GM21367 (cell line): ENCODE measurements around the gene NEUROG1.

Experiments used
- ATAC-seq: cut with Tn5 transposase; IDR thresholded peaks from one replicate; pipeline ENCODE4 v1.9.1; 2021; ENCODE audit not compliant: unreplicated experiment

NEUROG1 gene, protein sequence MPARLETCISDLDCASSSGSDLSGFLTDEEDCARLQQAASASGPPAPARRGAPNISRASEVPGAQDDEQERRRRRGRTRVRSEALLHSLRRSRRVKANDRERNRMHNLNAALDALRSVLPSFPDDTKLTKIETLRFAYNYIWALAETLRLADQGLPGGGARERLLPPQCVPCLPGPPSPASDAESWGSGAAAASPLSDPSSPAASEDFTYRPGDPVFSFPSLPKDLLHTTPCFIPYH

GRCh38 chr5:135535820-135536801 lies at the start of gene NEUROG1:
Gene NEUROG1, minus strand, starts transcription at chr5:135535964. Its CDS starts 274 bp downstream, at chr5:135535690.
- ATAC-seq = no peak

DNA sequence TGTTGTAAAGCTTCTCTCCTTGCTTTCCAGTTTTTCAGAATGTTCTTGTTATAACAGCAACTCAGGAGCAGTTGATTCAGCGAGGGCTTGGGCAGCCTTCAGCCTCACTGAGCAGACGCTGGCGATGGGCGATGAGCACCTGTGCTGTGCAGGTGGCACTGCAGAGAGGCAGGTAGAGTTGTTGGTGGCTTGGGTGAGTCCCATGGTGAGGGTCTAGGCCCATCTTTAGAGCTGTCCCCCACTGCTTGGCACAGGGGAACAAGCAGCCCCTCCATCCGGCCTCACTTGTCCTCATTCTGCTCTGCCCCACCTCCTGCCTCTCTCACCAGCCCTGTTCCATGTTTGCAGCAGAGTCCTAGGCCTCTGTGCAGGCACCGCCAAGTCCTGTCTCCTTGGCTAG lies 49.2 kb upstream of the NEUROG1 start:
- no peak for ATAC-seq

DNA sequence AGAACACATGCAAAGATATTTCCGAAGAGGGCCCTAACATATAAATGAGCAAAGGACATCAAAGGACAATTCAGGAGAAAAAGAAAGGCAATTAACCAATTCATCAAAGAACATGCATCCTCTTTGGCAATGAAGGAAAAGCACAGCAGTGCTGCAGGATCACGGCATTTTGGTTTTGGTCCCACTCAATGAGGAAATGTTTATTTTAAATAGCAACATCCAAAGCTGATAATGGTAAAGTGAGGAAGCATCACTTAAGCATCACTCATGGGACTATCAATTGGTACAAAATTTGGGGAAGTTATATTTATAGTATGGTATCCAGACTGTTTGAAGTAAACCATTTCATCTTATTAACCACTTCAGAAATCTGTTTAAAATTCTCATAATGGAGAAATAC lies 48.5 kb upstream of the NEUROG1 start:
- ATAC-seq = no peak

DNA sequence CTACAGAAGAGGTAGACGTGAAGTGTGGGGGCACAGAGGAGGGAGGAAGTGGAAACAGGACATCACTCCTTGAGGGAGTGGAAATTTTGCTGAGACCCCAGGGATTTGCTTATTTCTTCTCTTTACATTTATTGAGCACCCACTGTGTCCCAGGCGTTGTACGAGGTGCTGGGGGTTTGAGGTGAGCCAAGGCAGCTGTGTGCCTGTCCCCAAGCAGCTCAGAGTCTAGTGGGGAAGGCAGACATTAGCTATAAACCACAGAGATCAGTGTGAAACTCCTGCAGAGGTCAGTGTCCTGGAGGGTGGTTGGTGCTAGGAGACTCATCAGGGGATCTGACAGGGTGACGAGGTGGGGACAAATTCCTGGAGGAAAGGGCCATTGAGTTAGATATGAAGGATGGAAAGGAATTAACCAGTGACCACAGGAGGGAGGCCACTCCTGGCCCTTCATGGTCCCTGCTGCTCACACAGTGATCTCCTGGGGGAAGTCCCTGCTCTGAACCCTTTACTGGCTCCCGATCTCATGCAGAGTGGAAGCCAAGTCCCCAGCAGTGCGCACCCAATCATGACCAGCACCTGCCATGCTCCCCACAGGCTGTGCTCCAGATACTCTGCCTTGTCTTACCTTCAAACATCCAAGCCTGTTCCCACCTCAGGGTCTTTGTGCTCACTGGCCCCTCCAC lies 46.5 kb upstream of the NEUROG1 start:
- ATAC-seq = no peak

GRCh38 chr5:135578685-135579341 lies 43.0 kb upstream of the NEUROG1 start, which contains the start of gene CXCL14:
Gene CXCL14, minus strand, starts transcription at chr5:135578991. Its CDS starts 213 bp downstream, at chr5:135578778.
- ATAC-seq = no peak

DNA sequence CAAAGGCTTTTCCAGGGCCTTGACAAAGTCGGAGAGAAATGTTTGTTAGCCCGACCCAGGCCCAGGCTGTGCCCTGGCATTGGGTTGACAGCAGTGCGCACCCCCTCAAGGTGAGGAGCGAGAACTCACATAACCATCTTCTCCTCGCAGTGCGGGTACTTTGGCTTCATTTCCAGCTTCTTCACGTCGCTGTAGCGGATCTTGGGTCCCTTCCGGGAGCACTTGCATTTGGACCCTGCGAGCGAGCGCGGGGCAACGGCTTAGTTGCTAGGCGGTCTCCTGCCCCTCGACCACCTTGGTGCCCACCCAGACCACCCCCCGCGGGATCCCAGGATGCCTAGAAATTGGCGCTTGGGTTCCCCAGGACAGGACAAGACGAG lies 42.5 kb upstream of the NEUROG1 start:
- no peak for ATAC-seq

- ATAC-seq = no peak
Observed at GRCh38 chr5:135577421-135577820, 41.7 kb upstream of the NEUROG1 start.

GRCh38 chr5:135576075-135576599 lies 40.4 kb upstream of the NEUROG1 start:
- no peak for ATAC-seq

DNA sequence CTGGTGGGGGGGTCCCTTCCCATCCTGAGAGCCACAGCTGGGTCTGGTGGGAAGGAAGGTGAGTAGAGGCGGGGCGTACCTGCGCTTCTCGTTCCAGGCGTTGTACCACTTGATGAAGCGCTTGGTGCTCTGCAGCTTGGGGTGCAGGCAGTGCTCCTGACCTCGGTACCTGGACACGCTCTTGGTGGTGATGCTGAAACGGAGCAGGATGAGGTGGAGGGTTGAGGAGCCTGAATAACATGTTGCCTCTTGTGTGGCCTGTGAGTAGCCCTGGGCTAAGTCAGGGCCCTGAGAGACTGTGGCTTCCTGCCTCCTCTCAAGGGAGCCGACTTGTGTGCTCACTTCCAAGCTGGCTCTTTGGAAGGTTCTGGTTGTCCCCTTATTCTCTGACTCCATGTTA lies 38.7 kb upstream of the NEUROG1 start:
- no peak for ATAC-seq

GRCh38 chr5:135571902-135572301 lies 36.1 kb upstream of the NEUROG1 start:
- ATAC-seq = no peak

- no peak for ATAC-seq
Observed at GRCh38 chr5:135571066-135571609, 35.4 kb upstream of the NEUROG1 start.

- no peak for ATAC-seq
Observed at GRCh38 chr5:135570453-135570764, 34.6 kb upstream of the NEUROG1 start.

DNA sequence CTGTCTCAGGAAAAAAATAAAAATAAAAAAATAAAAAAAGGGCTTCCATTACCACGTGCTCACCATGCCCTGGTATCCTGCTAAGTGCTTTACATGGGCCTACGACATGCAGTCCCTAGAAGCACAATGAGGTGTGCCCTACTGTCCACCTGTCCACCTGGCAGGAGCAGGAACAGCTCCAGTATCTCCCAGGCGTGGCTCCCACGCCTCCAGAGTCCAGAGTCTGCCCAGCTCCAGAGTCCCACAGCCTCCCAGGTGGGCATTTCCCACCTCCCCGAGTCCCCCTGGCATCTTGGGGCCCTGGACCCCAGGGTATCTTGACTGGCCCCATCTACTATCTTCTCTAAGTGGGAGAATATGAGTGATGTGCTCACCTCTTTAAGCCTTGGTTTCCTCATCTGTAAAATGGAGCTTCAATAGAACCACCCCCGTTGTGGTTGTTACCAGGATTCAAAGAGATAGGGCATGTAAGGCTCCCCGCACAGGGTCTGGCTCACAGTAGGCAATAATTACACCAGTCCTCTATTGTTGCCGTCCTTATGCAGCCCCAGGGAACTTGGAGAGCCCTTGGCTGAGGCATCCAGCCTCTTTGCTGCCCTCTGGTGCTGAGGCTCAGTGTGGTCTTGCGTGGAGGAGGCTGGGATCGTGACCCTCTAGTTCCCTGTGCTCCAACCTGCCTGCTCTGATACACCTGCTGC lies 34.1 kb upstream of the NEUROG1 start:
- no peak for ATAC-seq

GRCh38 chr5:135568923-135569360 lies 33.2 kb upstream of the NEUROG1 start:
- ATAC-seq = no peak

DNA sequence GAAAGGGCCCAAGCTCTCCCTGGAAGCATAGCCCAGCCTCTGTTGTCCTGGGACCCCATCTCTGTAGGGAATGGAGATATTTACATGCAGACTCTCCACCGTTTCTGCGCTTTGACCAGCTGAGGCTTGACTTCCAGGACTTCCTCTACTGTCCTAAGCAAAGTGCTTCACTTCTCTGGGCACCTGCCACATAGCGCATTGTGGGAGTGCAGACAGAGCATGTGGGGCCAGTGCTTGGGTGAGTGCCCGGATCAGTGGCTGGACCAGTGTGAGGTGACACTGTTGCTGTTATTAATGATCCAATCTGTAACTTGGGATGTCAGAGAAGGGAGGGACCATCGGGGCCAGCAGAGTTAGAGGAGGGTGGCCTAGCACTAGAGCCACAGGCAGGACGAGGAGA lies 32.5 kb upstream of the NEUROG1 start:
- no peak for ATAC-seq

- no peak for ATAC-seq
Observed at GRCh38 chr5:135567661-135568060, 31.9 kb upstream of the NEUROG1 start.

DNA sequence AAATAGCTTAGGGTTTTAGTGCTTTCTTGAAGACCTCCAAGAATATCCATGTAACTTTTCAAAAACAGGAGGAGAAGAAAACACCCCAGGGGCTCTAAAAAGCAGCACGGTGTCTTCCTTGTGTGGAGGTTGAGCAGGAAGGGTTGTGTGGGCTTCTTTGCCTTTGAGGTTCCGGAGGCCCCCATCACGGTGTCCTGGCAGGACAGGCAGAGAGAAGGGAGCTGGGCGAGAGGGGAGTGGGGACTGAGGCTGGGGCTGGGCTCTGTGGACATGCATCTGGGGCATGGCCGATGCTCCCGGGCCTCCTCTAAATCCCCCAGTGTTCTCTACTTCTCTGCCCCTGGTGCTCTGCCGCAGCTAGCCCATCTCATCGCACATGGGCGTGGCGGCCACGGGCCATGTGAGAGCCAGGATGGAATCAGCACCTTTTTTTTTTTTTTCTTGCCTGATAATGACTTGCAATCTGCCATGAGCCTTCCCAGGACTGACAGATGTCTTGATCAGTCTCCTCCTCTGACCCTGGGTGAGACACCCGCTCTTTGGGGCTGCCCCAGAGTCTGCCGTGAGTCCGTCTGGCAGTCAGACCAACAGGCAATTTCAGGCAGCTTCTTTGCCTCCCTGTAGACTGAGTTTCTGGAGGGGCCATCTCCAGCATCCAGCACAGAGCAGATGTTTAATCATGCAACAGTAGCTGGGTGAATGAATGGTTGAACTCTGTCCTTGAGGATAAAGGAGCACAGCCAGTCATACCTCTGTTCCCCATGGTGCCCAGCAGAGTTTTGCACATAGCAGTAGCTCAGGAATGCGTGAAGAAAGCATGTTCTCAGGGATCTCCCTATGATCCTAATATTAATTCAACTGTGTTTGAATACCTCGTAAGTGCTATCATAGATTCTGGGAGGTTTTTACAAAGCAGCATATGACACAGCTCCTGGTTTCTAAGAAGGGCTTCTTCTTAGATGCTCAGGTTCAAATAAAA lies 30.9 kb upstream of the NEUROG1 start:
- ATAC-seq = no peak

- no peak for ATAC-seq
Observed at GRCh38 chr5:135565725-135566421, 30.1 kb upstream of the NEUROG1 start.
